B cell (primary cell): ENCODE measurements around the gene OR52M1. TPM values are rescaled to one million over a fixed set of nuclear protein-coding genes. Genes with fewer than 3 reads are reported as not detected.

ENCODE experiments used
- ATAC-seq: fragments of 200-7000 bp; cut with Tn5 transposase; one replicate; pipeline ENCODE4 v1.10.0; 2021; ENCODE audit warnings: low read depth, mild to moderate bottlenecking, moderate number of reproducible peaks, moderate library complexity
- CTCF ChIA-PET: fragments of 350-600 bp; sonication (Branson Sonifier 250); formaldehyde crosslinking; loops from one replicate; lab custom pipeline; 2021; ENCODE audit warnings: antibody characterized with exemption, inconsistent platforms; lab: Charles Lee
- POLR2A ChIA-PET: fragments of 350-600 bp; sonication (Branson Sonifier 250); formaldehyde crosslinking; loops from one replicate; lab custom pipeline; 2021; ENCODE audit warnings: antibody characterized with exemption; lab: Charles Lee
- DNase-seq: peaks from one replicate; pipeline ENCODE4 v3.0.0; 2013
- H2AFZ ChIP-seq: 2 replicates; pipeline ENCODE4 v1.6.1; 2012; ENCODE audit warnings: mild to moderate bottlenecking, low read depth, low read length; ENCODE audit not compliant: insufficient read depth, poor library complexity, severe bottlenecking
- H3K27ac ChIP-seq, 2 donors: 1 replicate in 1 of 2; 2 replicates in 1 of 2; pipeline ENCODE4 v1.5.1; 2012 to 2013; ENCODE audit warnings: low read length in 2 of 2, mild to moderate bottlenecking in 2 of 2, moderate library complexity in 1 of 2
- H3K27me3 ChIP-seq, 4 experiments: fragments of 200-600 bp in 1 of 4; sonication (generic) in 1 of 4; replicated peaks in 1 of 4; 1 replicate in 2 of 4; 2 replicates in 2 of 4; pipeline versions ENCODE4 v1.6.1 to v1.7.0; 2013 to 2016; ENCODE audit warnings: low read length in 3 of 4, mild to moderate bottlenecking in 2 of 4, mixed read lengths in 1 of 4, moderate library complexity in 1 of 4; ENCODE audit not compliant: insufficient read depth in 4 of 4, control insufficient read depth in 3 of 4; ENCODE audit errors: control extremely low read depth in 1 of 4
- H3K36me3 ChIP-seq, 2 experiments: replicated peaks in 1 of 2; 1 replicate in 1 of 2; 2 replicates in 1 of 2; pipeline versions ENCODE4 v1.6.1 to v1.7.1; 2013; ENCODE audit warnings: low read length in 1 of 2; ENCODE audit not compliant: insufficient read depth in 2 of 2, control insufficient read depth in 1 of 2; ENCODE audit errors: control extremely low read depth in 1 of 2, extremely low read depth in 1 of 2
- H3K4me1 ChIP-seq, 2 donors: fragments of 200-600 bp in 1 of 2; sonication (generic) in 1 of 2; 1 replicate in 1 of 2; 2 replicates in 1 of 2; pipeline versions ENCODE4 v1.5.1 to v1.6.1; 2013 to 2017; ENCODE audit warnings: low read length in 2 of 2; ENCODE audit not compliant: control insufficient read depth in 2 of 2, insufficient read depth in 2 of 2
- H3K4me2 ChIP-seq: replicated peaks from 2 replicates; pipeline ENCODE3; 2012; ENCODE audit warnings: mild to moderate bottlenecking, low read depth, low read length; ENCODE audit not compliant: poor library complexity, severe bottlenecking
- H3K4me3 ChIP-seq, 5 experiments: fragments of 200-600 bp in 1 of 5; sonication (generic) in 1 of 5; 1 replicate in 3 of 5; 2 replicates in 2 of 5; pipeline versions ENCODE4 v1.5.1 to v1.7.0; 2011 to 2016; ENCODE audit warnings: low read length in 4 of 5, mild to moderate bottlenecking in 4 of 5, low read depth in 2 of 5, control low read depth in 1 of 5, moderate library complexity in 1 of 5; ENCODE audit not compliant: insufficient read depth in 1 of 5; ENCODE audit errors: control extremely low read depth in 1 of 5, extremely low read depth in 1 of 5
- H3K79me2 ChIP-seq: fragments of 200-600 bp; sonication (generic); one replicate; pipeline ENCODE4 v1.6.0; 2016; ENCODE audit warnings: low read length; ENCODE audit not compliant: control insufficient read depth, insufficient read depth
- H3K9ac ChIP-seq: fragments of 200-600 bp; sonication (generic); 2 replicates; pipeline ENCODE4 v1.6.1; 2017; ENCODE audit warnings: mild to moderate bottlenecking, low read length, moderate library complexity
- H3K9me3 ChIP-seq, 3 donors: one replicate each; pipeline versions ENCODE4 v1.6.1 to v1.7.1; 2013; ENCODE audit warnings: low read length in 2 of 3; ENCODE audit not compliant: control insufficient read depth in 2 of 3, insufficient read depth in 1 of 3; ENCODE audit errors: control extremely low read depth in 1 of 3
- H4K20me1 ChIP-seq: 2 replicates; pipeline ENCODE4 v1.6.0; 2012; ENCODE audit warnings: mild to moderate bottlenecking, low read length; ENCODE audit not compliant: insufficient read depth, control insufficient read depth, poor library complexity, severe bottlenecking
- H3K27ac Mint-ChIP-seq: one replicate; pipeline ENCODE4 v1.8.0; 2021; ENCODE audit warnings: mixed read lengths
- H3K27me3 Mint-ChIP-seq: one replicate; pipeline ENCODE4 v1.8.0; 2021; ENCODE audit warnings: mixed read lengths
- H3K4me1 Mint-ChIP-seq: one replicate; pipeline ENCODE4 v1.8.0; 2021; ENCODE audit warnings: mixed read lengths
- H3K4me3 Mint-ChIP-seq: one replicate; pipeline ENCODE4 v1.8.0; 2021; ENCODE audit warnings: mixed read lengths
- H3K9me3 Mint-ChIP-seq: one replicate; pipeline ENCODE4 v1.8.0; 2022; ENCODE audit warnings: mixed read lengths; ENCODE audit not compliant: insufficient read depth
- CTCF ChIP-seq: fragments of 200-600 bp; IDR thresholded peaks from one replicate; pipeline ENCODE4 v1.8.0; 2022; ENCODE audit warnings: antibody characterized with exemption, mild to moderate bottlenecking
- EZH2 ChIP-seq: IDR thresholded peaks from 2 replicates; pipeline ENCODE4 v1.6.1; 2012; ENCODE audit warnings: borderline replicate concordance, low read depth, mild to moderate bottlenecking, moderate library complexity, low read length; ENCODE audit not compliant: insufficient read depth, poor library complexity, severe bottlenecking
- WGBS: methylation state at CpG from one replicate; pipeline ENCODE4 v1.1.5; 2013; ENCODE audit warnings: missing lambda C conversion rate; ENCODE audit not compliant: insufficient coverage; 5-methylcytosine and 5-hydroxymethylcytosine counted together
- intact Hi-C: fragments of 100-400 bp; cut with micrococcal nuclease; formaldehyde crosslinking; loops from one replicate; pipeline ENCODE4 v1.10.0; 2022
- polyA plus RNA-seq: library from polyadenylated mRNA; depleted of rRNA; stranded (reverse); fragments of >200 nt; gene quantifications from 2 replicates; pipeline ENCODE4 v1.2.3, GENCODE V29; 2012
- total RNA-seq, 2 donors: library from RNA; stranded (reverse); fragments of 120-200 nt in 1 of 2; gene quantifications; 1 replicate in 1 of 2; 2 replicates in 1 of 2; pipeline versions ENCODE4 v1.2.3 to v1.2.4, GENCODE V29; 2013 to 2022

Gene OR52M1
- total and polyA plus RNA-seq, 2 donors (not counting 1 experiment from before 2014, with no cell fraction given), result not detected

GRCh38 chr11:4508886-4509285, 36.1 kb upstream of the OR52M1 start:
- no peaks in the 10 kb centered on the region for H4K20me1 ChIP-seq
- peaks cover 0 to 15% (median 4%) of the 10 kb centered on the region in 4 experiments for H3K27me3 ChIP-seq
- TF ChIP-seq EZH2, result no peak
- no peak for TF ChIP-seq CTCF
- H3K9me3 Mint-ChIP-seq, result no peaks in the 10 kb centered on the region
- no peak for DNase-seq
- no peak overlapping the region for H2AFZ ChIP-seq
- no peak overlapping the region for H3K9ac ChIP-seq
- ATAC-seq, result no peak
- no peaks in the 10 kb centered on the region for H3K4me1 ChIP-seq
- H3K9me3 ChIP-seq, result no peaks in the 10 kb centered on the region
- no peak overlapping the region for H3K27ac Mint-ChIP-seq
- H3K4me1 Mint-ChIP-seq, result no peaks in the 10 kb centered on the region
- POLR2A ChIA-PET, result no interaction called here
- no peak overlapping the region for H3K4me3 ChIP-seq
- peaks cover 24% of the 10 kb centered on the region for H3K27me3 Mint-ChIP-seq
- no peaks in the 10 kb centered on the region for H3K36me3 ChIP-seq
- H3K4me3 Mint-ChIP-seq, result no peak overlapping the region
- H3K4me2 ChIP-seq, result no peak overlapping the region
- CTCF ChIA-PET, result interaction anchor here (1.3 to 1.4 kb wide), 2 partner anchors 15 to 34 kb away, joined by 3 to 6 read pairs; no protein-coding TSS in a partner anchor
- intact Hi-C loops, result no loop called here
- 45% methylated on average over 2 of the region's 2 CpGs for WGBS
- H3K79me2 ChIP-seq, result no peaks in the 10 kb centered on the region
- H3K27ac ChIP-seq, result no peak overlapping the region

- Histone ChIP-seq H3K4me1 (no peaks in the 10 kb centered on the region), H4K20me1 (no peaks in the 10 kb centered on the region), H3K9ac (no peak overlapping the region), H3K27me3 (peaks cover 0 to 10% (median under 1%) of the 10 kb centered on the region in 4 experiments), H3K9me3 (no peaks in the 10 kb centered on the region), H2AFZ (no peak overlapping the region), H3K79me2 (no peaks in the 10 kb centered on the region), H3K4me3 (no peak overlapping the region), H3K36me3 (no peaks in the 10 kb centered on the region), H3K27ac (no peak overlapping the region), H3K4me2 (no peak overlapping the region)
- ChIA-PET POLR2A (no interaction called here), CTCF (no interaction called here)
- Mint-ChIP-seq H3K27me3 (peaks cover 21% of the 10 kb centered on the region), H3K4me3 (no peak overlapping the region), H3K9me3 (no peaks in the 10 kb centered on the region), H3K4me1 (no peaks in the 10 kb centered on the region), H3K27ac (no peak overlapping the region)
- DNase-seq (no peak), ATAC-seq (no peak)
- intact Hi-C loops, result no loop called here
- TF ChIP-seq EZH2 (no peak), CTCF (no peak)
- WGBS, result 63% methylated on average over 4 of the region's 5 CpGs
Observed at GRCh38 chr11:4511282-4512245, 33.4 kb upstream of the OR52M1 start.
